Endothelial cell (in vitro differentiated cells): ENCODE measurements around the gene TRAK1. TPM values are rescaled to one million over a fixed set of nuclear protein-coding genes. Genes with fewer than 3 reads are reported as not detected.

Experiments used
- DNase-seq: peaks from one replicate; pipeline ENCODE4 v3.0.0; 2021; ENCODE audit warnings: low spot score
- H3K27ac Mint-ChIP-seq: one replicate; pipeline ENCODE4 v1.8.0; 2021; ENCODE audit warnings: mixed read lengths, inconsistent platforms; ENCODE audit not compliant: unreplicated experiment
- H3K27me3 Mint-ChIP-seq: one replicate; pipeline ENCODE4 v1.8.0; 2021; ENCODE audit warnings: mild to moderate bottlenecking, moderate library complexity, mixed read lengths, inconsistent platforms; ENCODE audit not compliant: unreplicated experiment
- H3K36me3 Mint-ChIP-seq: one replicate; pipeline ENCODE4 v1.8.0; 2021; ENCODE audit warnings: mild to moderate bottlenecking, low read depth, mixed read lengths, inconsistent platforms; ENCODE audit not compliant: unreplicated experiment
- H3K4me1 Mint-ChIP-seq: one replicate; pipeline ENCODE4 v1.8.0; 2021; ENCODE audit warnings: mild to moderate bottlenecking, mixed read lengths, inconsistent platforms; ENCODE audit not compliant: unreplicated experiment
- H3K4me3 Mint-ChIP-seq: one replicate; pipeline ENCODE4 v1.8.0; 2021; ENCODE audit warnings: mild to moderate bottlenecking, mixed read lengths, inconsistent platforms; ENCODE audit not compliant: unreplicated experiment
- H3K9me3 Mint-ChIP-seq: one replicate; pipeline ENCODE4 v1.8.0; 2021; ENCODE audit warnings: mixed read lengths, inconsistent platforms; ENCODE audit not compliant: unreplicated experiment
- CTCF ChIP-seq: fragments of 200-600 bp; sonication (generic); IDR thresholded peaks from one replicate; pipeline ENCODE4 v1.5.0; 2021; ENCODE audit warnings: antibody characterized with exemption; ENCODE audit not compliant: unreplicated experiment
- total RNA-seq: library from RNA; stranded (reverse); fragmentation: NEBNext Ultra II Directional; extraction: Animal tissue kit (Norgen Biotek cat#: 25700); gene quantifications from one replicate; pipeline ENCODE4 v1.2.1, GENCODE V29; 2021; ENCODE audit not compliant: unreplicated experiment

The TRAK1 gene
- total RNA-seq, 1 donor from 2014 or later, result 48.2 TPM

DNA sequence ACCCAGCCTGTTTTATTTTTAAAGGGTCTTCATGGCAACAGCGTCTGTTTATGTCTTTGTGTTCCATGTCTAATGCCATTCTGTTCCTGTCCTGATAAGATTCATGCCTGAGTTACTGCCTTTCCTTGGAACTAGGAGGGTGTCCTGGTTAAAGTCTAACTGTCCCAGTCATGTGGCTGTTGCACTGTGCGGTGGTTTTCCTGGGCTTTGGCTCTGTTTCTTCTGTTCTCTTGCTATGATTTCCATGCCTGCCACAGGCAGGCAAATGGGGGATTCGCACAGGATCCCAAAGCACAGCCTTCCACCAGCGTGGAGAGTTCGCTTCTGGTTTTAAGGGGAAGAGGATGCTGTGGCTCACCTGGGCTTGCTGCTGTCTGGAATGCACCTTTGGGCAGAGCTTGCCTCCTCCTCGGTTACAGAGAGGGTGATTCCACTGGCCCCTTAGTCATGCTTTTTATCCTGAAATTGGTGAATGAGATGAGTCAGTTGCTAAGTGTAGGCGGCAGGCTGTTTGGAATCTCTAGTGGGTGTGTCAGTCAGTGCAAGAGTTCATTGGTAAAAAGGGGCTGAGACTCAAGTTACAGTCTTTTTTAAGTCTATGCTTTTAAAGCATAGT lies 88.1 kb downstream of the TRAK1 start:
- Mint-ChIP-seq H3K9me3 (no peaks in the 10 kb centered on the region), H3K27me3 (no peaks in the 10 kb centered on the region), H3K4me1 (peaks cover 22% of the 10 kb centered on the region), H3K4me3 (peak overlapping the region; percentile 62), H3K27ac (peak overlapping the region; percentile 49), H3K36me3 (peaks cover 10% of the 10 kb centered on the region)
- DNase-seq, result no peak
- TF ChIP-seq CTCF, result no peak

DNA sequence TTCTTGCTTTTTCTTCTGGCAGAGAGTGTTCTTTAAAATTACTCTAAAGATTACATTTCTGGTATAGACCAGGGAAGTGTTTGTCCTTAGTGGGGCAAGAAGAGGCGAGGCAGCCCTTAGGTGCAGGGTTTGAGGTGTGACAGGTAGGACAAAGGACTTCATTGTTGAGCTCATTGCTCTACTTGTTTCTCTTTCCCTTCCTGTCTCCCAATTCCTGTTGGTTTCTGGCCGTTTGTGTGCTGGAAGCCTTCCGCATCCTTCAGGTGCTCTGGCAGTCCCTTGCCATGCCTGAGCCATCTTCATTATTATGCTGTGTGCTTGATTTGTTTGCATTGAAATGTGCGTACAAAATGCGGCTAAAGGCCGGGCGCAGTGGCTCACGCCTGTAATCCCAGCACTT lies 89.7 kb downstream of the TRAK1 start:
- H3K4me1 Mint-ChIP-seq, result peaks cover 29% of the 10 kb centered on the region
- peaks cover 19% of the 10 kb centered on the region for H3K36me3 Mint-ChIP-seq
- no peaks in the 10 kb centered on the region for H3K9me3 Mint-ChIP-seq
- H3K27me3 Mint-ChIP-seq, result peaks cover 3% of the 10 kb centered on the region
- H3K27ac Mint-ChIP-seq, result no peak overlapping the region
- no peak for TF ChIP-seq CTCF
- DNase-seq, result no peak
- H3K4me3 Mint-ChIP-seq, result no peak overlapping the region

GRCh38 chr3:42182555-42182954 lies 91.4 kb downstream of the TRAK1 start:
- Mint-ChIP-seq H3K9me3 (no peaks in the 10 kb centered on the region), H3K27ac (no peak overlapping the region)
- TF ChIP-seq CTCF, result no peak

GRCh38 chr3:42183991-42184632 lies 93.0 kb downstream of the TRAK1 start:
- Mint-ChIP-seq H3K9me3 (no peaks in the 10 kb centered on the region), H3K27ac (no peak overlapping the region), H3K4me1 (peaks cover 32% of the 10 kb centered on the region), H3K36me3 (peaks cover 31% of the 10 kb centered on the region), H3K27me3 (peaks cover 3% of the 10 kb centered on the region), H3K4me3 (no peak overlapping the region)
- no peak for TF ChIP-seq CTCF
- no peak for DNase-seq

More at GRCh38 chr3:42182555-42182954, 91.4 kb downstream of the TRAK1 start:
- Mint-ChIP-seq H3K4me3 (no peak overlapping the region), H3K36me3 (peaks cover 24% of the 10 kb centered on the region), H3K27me3 (peaks cover 3% of the 10 kb centered on the region), H3K4me1 (peaks cover 29% of the 10 kb centered on the region)
- no peak for DNase-seq
